IMR-90 (cell line): ENCODE measurements around the gene TCF12. TPM values are rescaled to one million over a fixed set of nuclear protein-coding genes. Genes with fewer than 3 reads are reported as not detected.
"Not testable (repeated sequence)": the region's sequence is repeated elsewhere in the genome, so short reads cannot be mapped to it uniquely, and the experiment has no call there.

Experiments used
- ATAC-seq: fragments of 200-7000 bp; cut with Tn5 transposase; 2 replicates; pipeline ENCODE4 v1.9.1; 2020; ENCODE audit warnings: low read depth, mild to moderate bottlenecking, moderate library complexity
- BruUV-seq: library from RNA; stranded (reverse); fragments of 400-500 nt; replicated peaks from 2 replicates; lab custom pipeline; 2021; lab: Mats Ljungman, UMichigan
- CTCF ChIA-PET: fragments of 300-600 bp; formaldehyde crosslinking; extraction: SDS; loops from one replicate; lab custom pipeline; 2021; ENCODE audit warnings: antibody characterized with exemption; lab: Yijun Ruan, JAX
- POLR2A ChIA-PET: fragments of 300-600 bp; sonication (Branson Sonifier 250); formaldehyde crosslinking; loops from one replicate; lab custom pipeline; 2022; ENCODE audit warnings: antibody characterized with exemption; ENCODE audit not compliant: unreplicated experiment; lab: Charles Lee
- DNase-seq: peaks from one replicate; pipeline ENCODE4 v3.0.0; 2013
- H2AFZ ChIP-seq: replicated peaks from 2 replicates; pipeline ENCODE3; 2013; ENCODE audit warnings: low read length, mild to moderate bottlenecking; ENCODE audit not compliant: poor library complexity
- H2AK5ac ChIP-seq: 2 replicates; pipeline ENCODE4 v1.6.1; 2013; ENCODE audit warnings: low read depth, low read length, inconsistent platforms
- H2AK9ac ChIP-seq: replicated peaks from 2 replicates; pipeline ENCODE3; 2013; ENCODE audit warnings: mild to moderate bottlenecking, low read depth, low read length, moderate library complexity; ENCODE audit not compliant: poor library complexity
- H2BK120ac ChIP-seq: 2 replicates; pipeline ENCODE4 v1.6.1; 2013; ENCODE audit warnings: low read depth, low read length, inconsistent platforms
- H2BK15ac ChIP-seq: 3 replicates; pipeline ENCODE4 v1.6.1; 2013; ENCODE audit warnings: low read depth, low read length, inconsistent platforms
- H2BK20ac ChIP-seq: 2 replicates; pipeline ENCODE4 v1.6.1; 2013; ENCODE audit warnings: low read depth, mild to moderate bottlenecking, inconsistent platforms, low read length, moderate library complexity
- H2BK5ac ChIP-seq: 2 replicates; pipeline ENCODE4 v1.6.1; 2013; ENCODE audit warnings: mild to moderate bottlenecking, low read depth, low read length, inconsistent platforms; ENCODE audit not compliant: poor library complexity, severe bottlenecking
- H3K14ac ChIP-seq: replicated peaks from 2 replicates; pipeline ENCODE4 v1.6.1; 2013; ENCODE audit warnings: low read depth, low read length, inconsistent platforms
- H3K18ac ChIP-seq: 2 replicates; pipeline ENCODE4 v1.6.1; 2013; ENCODE audit warnings: low read depth, low read length, control low read depth
- H3K23ac ChIP-seq: 2 replicates; pipeline ENCODE4 v1.6.1; 2013; ENCODE audit warnings: low read depth, low read length, inconsistent platforms
- H3K27ac ChIP-seq: 2 replicates; pipeline ENCODE4 v1.5.1; 2013; ENCODE audit warnings: mild to moderate bottlenecking, control low read depth, low read length; ENCODE audit not compliant: insufficient read depth
- H3K27me3 ChIP-seq: 2 replicates; pipeline ENCODE4 v1.6.1; 2013; ENCODE audit warnings: low read length; ENCODE audit not compliant: control insufficient read depth, insufficient read depth
- H3K36me3 ChIP-seq: 2 replicates; pipeline ENCODE4 v1.6.1; 2013; ENCODE audit warnings: low read length, mixed read lengths; ENCODE audit not compliant: control insufficient read depth, insufficient read depth
- H3K4ac ChIP-seq: 2 replicates; pipeline ENCODE4 v1.6.1; 2013; ENCODE audit warnings: low read depth, low read length, inconsistent platforms
- H3K4me1 ChIP-seq: 2 replicates; pipeline ENCODE4 v1.6.1; 2013; ENCODE audit warnings: low read length, mixed read lengths; ENCODE audit not compliant: control insufficient read depth, insufficient read depth
- H3K4me2 ChIP-seq: 2 replicates; pipeline ENCODE4 v1.6.1; 2013; ENCODE audit warnings: low read depth, mild to moderate bottlenecking, control low read depth, low read length, moderate library complexity
- H3K4me3 ChIP-seq: 2 replicates; pipeline ENCODE4 v1.5.1; 2013; ENCODE audit warnings: low read depth, mild to moderate bottlenecking, control low read depth, low read length, moderate library complexity; ENCODE audit not compliant: insufficient read depth
- H3K56ac ChIP-seq: 2 replicates; pipeline ENCODE4 v1.6.1; 2013; ENCODE audit warnings: low read length, inconsistent platforms; ENCODE audit not compliant: insufficient read depth; ENCODE audit errors: extremely low read depth
- H3K79me1 ChIP-seq, 2 experiments: 2 replicates each; pipeline ENCODE4 v1.6.1; 2013; ENCODE audit warnings: low read length in 2 of 2, inconsistent platforms in 1 of 2, low read depth in 1 of 2
- H3K9ac ChIP-seq: 2 replicates; pipeline ENCODE4 v1.6.1; 2013; ENCODE audit warnings: low read depth, low read length, control low read depth
- H3K9me1 ChIP-seq: 2 replicates; pipeline ENCODE4 v1.6.1; 2013; ENCODE audit warnings: low read length, inconsistent platforms; ENCODE audit not compliant: insufficient read depth
- H3K9me3 ChIP-seq: 2 replicates; pipeline ENCODE4 v1.6.1; 2013; ENCODE audit warnings: low read length; ENCODE audit not compliant: control insufficient read depth, insufficient read depth
- H4K20me1 ChIP-seq: 2 replicates; pipeline ENCODE4 v1.6.1; 2013; ENCODE audit warnings: low read length, inconsistent platforms; ENCODE audit not compliant: insufficient read depth
- H4K5ac ChIP-seq: 2 replicates; pipeline ENCODE4 v1.6.1; 2013; ENCODE audit warnings: mild to moderate bottlenecking, low read depth, low read length, control low read depth
- H4K8ac ChIP-seq, 2 experiments: 2 replicates each; pipeline ENCODE4 v1.6.1; 2013; ENCODE audit warnings: low read depth in 2 of 2, low read length in 2 of 2, control low read depth in 1 of 2, inconsistent platforms in 1 of 2
- H4K91ac ChIP-seq: 2 replicates; pipeline ENCODE4 v1.6.1; 2013; ENCODE audit warnings: low read depth, low read length, inconsistent platforms; ENCODE audit not compliant: insufficient read depth
- WGBS, 2 experiments: methylation state at CpG; one replicate each; pipeline versions ENCODE4 v1.1.5 to v1.1.7; 2013; ENCODE audit warnings: missing lambda C conversion rate in 2 of 2; ENCODE audit not compliant: insufficient read length in 1 of 2; ENCODE audit errors: extremely low coverage in 2 of 2; 5-methylcytosine and 5-hydroxymethylcytosine counted together
- dilution Hi-C: fragments of 300-500 bp; cut with HindIII; formaldehyde crosslinking; loops from one replicate; pipeline ENCODE4 v1.14.3; 2018; ENCODE audit warnings: low sequenced_read_pairs; ENCODE audit not compliant: unreplicated experiment
- in situ Hi-C: fragments of 300-500 bp; cut with MboI; formaldehyde crosslinking; loops from 3 replicates; pipeline ENCODE4 v1.14.3; 2019; ENCODE audit warnings: low sequenced_read_pairs, inconsistent platforms, mixed read lengths
- intact Hi-C: fragments of 100-400 bp; cut with micrococcal nuclease; formaldehyde crosslinking; loops from 2 replicates; pipeline ENCODE4 v1.10.0; 2022
- polyA plus RNA-seq, 3 experiments: library from polyadenylated mRNA; depleted of rRNA; stranded (reverse); fragments of >200 nt; gene quantifications; 2 replicates each; pipeline ENCODE4 v1.2.3, GENCODE V29; 2012; ENCODE audit warnings: low replicate concordance in 1 of 3
- total RNA-seq: library from RNA; depleted of rRNA; stranded (reverse); fragments of >200 nt; gene quantifications from 2 replicates; pipeline ENCODE4 v1.2.3, GENCODE V29; 2012

The TCF12 gene
- total and polyA plus RNA-seq, 2 of the 4 experiments (the other 2 are of a cell fraction), result 79.4 to 160 TPM

DNA sequence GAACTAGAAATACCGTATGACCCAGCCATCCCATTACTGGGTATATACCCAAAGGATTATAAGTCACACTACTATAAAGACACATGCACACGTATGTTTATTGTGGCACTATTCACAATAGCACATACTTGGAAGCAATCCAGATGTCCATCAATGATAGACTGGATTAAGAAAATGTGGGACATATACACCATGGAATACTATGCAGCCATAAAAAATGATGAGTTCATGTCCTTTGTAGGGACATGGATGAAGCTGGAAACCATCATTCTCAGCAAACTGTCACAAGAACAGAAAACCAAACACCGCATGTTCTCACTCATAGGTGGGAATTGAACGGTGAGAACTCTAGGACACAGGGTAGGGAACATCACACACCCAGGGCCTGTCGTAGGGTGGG is 36.6 kb downstream of the TCF12 start:
- CTCF ChIA-PET, H3K9me1 ChIP-seq, H2BK120ac ChIP-seq, H3K14ac ChIP-seq, H4K8ac ChIP-seq, H4K91ac ChIP-seq, H3K4me3 ChIP-seq, H2BK15ac ChIP-seq, H3K36me3 ChIP-seq, H2BK5ac ChIP-seq, in situ Hi-C loops, H3K27me3 ChIP-seq, H3K9ac ChIP-seq, H3K23ac ChIP-seq, H3K56ac ChIP-seq, intact Hi-C loops, dilution Hi-C loops, H2BK20ac ChIP-seq, BruUV-seq, H3K4me2 ChIP-seq, POLR2A ChIA-PET, H3K4me1 ChIP-seq, ATAC-seq, H3K9me3 ChIP-seq, H2AFZ ChIP-seq, H3K18ac ChIP-seq, H3K4ac ChIP-seq, H2AK9ac ChIP-seq, H2AK5ac ChIP-seq, H4K5ac ChIP-seq, DNase-seq, H3K27ac ChIP-seq: not testable (repeated sequence)
- Histone ChIP-seq H4K20me1 (peaks cover 28% of the 10 kb centered on the region), H3K79me1 (peaks cover 7 to 34% of the 10 kb centered on the region in 2 experiments)
- WGBS, 2 experiments, result no CpG with 5 or more reads among the region's 5 CpGs
